PC-3 (cell line): ENCODE measurements around the gene TPH1.

ENCODE experiments used
- EZH2 ChIP-seq: fragments of 300-600 bp; sonication (generic); IDR thresholded peaks from one replicate; pipeline ENCODE4 v1.6.1; 2017; ENCODE audit warnings: antibody characterized with exemption, mild to moderate bottlenecking, low read length; ENCODE audit not compliant: unreplicated experiment
- EZH2phosphoT487 ChIP-seq: fragments of 300-600 bp; sonication (generic); IDR thresholded peaks from 2 replicates; pipeline ENCODE4 v1.6.1; 2018; ENCODE audit warnings: mild to moderate bottlenecking, antibody characterized with exemption, low read length, borderline replicate concordance
- TF ChIP-seq, protein P1 (sequence below): fragments of 300-600 bp; sonication (generic); conservative IDR thresholded peaks from 2 replicates; pipeline ENCODE4 v1.5.1; 2017; ENCODE audit warnings: antibody characterized with exemption, low read depth, mild to moderate bottlenecking, low read length

DNA sequence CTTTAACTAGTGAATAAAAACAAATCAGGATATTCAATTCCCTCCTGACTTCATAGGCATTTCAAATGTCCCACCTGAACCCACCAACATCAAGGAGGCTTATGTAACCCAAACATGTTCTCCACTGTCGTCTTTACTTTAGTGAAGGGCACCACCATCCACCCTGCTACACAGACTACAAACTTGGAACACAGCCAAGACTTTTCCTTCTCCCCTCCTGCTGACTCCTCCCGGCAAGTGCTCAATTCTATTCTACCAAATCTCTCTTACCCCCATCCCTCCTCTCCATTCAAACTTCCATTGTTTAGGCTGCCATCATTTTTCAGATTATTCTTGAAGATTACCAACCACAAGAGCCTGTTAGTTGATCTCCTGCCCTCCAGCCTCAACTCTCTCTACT, 35.5 kb upstream of the TPH1 start:
- TF ChIP-seq, protein P1, sequence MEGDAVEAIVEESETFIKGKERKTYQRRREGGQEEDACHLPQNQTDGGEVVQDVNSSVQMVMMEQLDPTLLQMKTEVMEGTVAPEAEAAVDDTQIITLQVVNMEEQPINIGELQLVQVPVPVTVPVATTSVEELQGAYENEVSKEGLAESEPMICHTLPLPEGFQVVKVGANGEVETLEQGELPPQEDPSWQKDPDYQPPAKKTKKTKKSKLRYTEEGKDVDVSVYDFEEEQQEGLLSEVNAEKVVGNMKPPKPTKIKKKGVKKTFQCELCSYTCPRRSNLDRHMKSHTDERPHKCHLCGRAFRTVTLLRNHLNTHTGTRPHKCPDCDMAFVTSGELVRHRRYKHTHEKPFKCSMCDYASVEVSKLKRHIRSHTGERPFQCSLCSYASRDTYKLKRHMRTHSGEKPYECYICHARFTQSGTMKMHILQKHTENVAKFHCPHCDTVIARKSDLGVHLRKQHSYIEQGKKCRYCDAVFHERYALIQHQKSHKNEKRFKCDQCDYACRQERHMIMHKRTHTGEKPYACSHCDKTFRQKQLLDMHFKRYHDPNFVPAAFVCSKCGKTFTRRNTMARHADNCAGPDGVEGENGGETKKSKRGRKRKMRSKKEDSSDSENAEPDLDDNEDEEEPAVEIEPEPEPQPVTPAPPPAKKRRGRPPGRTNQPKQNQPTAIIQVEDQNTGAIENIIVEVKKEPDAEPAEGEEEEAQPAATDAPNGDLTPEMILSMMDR: no peak
- TF ChIP-seq EZH2: no peak
- TF ChIP-seq EZH2phosphoT487: no peak
